Neutrophil (primary cell): ENCODE measurements around the gene TLX2.
A peak's percentile ranks its signal among the peaks of the same experiment; 100 is the strongest.

Experiments
- H3K27ac ChIP-seq: fragments of 200-600 bp; sonication (generic); 2 replicates; pipeline ENCODE4 v1.5.1; 2016; ENCODE audit warnings: mild to moderate bottlenecking, moderate library complexity
- H3K27me3 ChIP-seq: fragments of 200-600 bp; sonication (generic); 2 replicates; pipeline ENCODE4 v1.6.0; 2016; ENCODE audit warnings: mild to moderate bottlenecking
- H3K36me3 ChIP-seq: fragments of 200-600 bp; sonication (generic); 2 replicates; pipeline ENCODE4 v1.5.1; 2017
- H3K4me1 ChIP-seq, 2 experiments: fragments of 200-600 bp in 1 of 2; sonication (generic) in 1 of 2; 1 replicate in 1 of 2; 2 replicates in 1 of 2; pipeline versions ENCODE4 v1.5.1 to v1.6.1; 2013 to 2016; ENCODE audit warnings: low read depth in 1 of 2, low read length in 1 of 2, mild to moderate bottlenecking in 1 of 2, moderate library complexity in 1 of 2; ENCODE audit not compliant: control insufficient read depth in 1 of 2, insufficient read depth in 1 of 2
- H3K4me3 ChIP-seq, 2 experiments: fragments of 200-600 bp in 1 of 2; sonication (generic) in 1 of 2; 1 replicate in 1 of 2; 2 replicates in 1 of 2; pipeline ENCODE4 v1.5.1; 2013 to 2016; ENCODE audit warnings: low read depth in 1 of 2, low read length in 1 of 2, mild to moderate bottlenecking in 1 of 2, moderate library complexity in 1 of 2
- H3K9me3 ChIP-seq: fragments of 200-600 bp; sonication (generic); 2 replicates; pipeline ENCODE4 v1.5.1; 2016
- TF ChIP-seq, protein P1 (sequence below): fragments of 200-600 bp; sonication (generic); IDR thresholded peaks from 2 replicates; pipeline ENCODE4 v1.5.1; 2016; ENCODE audit warnings: antibody characterized with exemption

Gene TLX2

DNA sequence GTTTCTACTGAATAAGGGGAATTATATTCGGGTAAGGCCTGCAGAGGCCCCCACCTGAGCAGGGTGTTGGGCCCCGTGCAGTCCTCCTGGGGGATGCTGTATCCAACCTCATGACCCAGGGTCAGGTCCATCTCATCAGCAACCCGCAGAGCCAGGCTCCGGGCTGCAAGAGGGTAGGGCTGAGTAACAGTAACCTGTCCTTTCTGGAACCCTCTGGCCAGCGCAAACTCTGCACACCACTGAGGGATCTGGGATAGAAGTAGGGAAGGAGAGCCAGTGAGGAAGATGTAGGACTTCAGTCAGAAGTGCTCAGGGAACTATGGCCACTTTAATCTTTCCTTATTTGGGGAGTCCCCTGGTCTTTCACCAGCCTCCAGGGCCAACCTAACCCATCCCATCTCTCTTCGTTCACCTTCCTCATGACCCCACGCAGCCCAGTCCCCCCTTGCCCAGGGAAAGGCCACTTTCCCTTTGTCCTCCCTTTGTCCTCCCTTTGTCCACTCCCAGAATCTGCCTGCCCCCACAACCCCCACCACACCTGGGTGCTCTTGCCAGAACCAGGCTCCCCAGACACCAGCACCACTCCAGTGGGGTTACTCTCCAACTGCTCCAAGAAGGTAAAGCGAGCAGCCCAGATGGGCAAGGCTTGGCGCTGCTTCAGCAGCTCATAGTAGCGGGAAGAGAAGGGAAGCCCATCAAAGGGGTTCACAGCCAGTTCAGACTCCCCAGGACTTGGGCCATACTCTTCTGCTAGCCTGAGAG lies 10.9 kb downstream of the TLX2 start:
- Histone ChIP-seq H3K4me1 (peaks cover 15 to 17% of the 10 kb centered on the region in 2 experiments), H3K27me3 (peaks cover 33% of the 10 kb centered on the region), H3K36me3 (peaks cover 25% of the 10 kb centered on the region), H3K9me3 (no peaks in the 10 kb centered on the region), H3K27ac (no peak overlapping the region), H3K4me3 (no peak overlapping the region)
- TF ChIP-seq, protein P1, sequence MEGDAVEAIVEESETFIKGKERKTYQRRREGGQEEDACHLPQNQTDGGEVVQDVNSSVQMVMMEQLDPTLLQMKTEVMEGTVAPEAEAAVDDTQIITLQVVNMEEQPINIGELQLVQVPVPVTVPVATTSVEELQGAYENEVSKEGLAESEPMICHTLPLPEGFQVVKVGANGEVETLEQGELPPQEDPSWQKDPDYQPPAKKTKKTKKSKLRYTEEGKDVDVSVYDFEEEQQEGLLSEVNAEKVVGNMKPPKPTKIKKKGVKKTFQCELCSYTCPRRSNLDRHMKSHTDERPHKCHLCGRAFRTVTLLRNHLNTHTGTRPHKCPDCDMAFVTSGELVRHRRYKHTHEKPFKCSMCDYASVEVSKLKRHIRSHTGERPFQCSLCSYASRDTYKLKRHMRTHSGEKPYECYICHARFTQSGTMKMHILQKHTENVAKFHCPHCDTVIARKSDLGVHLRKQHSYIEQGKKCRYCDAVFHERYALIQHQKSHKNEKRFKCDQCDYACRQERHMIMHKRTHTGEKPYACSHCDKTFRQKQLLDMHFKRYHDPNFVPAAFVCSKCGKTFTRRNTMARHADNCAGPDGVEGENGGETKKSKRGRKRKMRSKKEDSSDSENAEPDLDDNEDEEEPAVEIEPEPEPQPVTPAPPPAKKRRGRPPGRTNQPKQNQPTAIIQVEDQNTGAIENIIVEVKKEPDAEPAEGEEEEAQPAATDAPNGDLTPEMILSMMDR = no peak

DNA sequence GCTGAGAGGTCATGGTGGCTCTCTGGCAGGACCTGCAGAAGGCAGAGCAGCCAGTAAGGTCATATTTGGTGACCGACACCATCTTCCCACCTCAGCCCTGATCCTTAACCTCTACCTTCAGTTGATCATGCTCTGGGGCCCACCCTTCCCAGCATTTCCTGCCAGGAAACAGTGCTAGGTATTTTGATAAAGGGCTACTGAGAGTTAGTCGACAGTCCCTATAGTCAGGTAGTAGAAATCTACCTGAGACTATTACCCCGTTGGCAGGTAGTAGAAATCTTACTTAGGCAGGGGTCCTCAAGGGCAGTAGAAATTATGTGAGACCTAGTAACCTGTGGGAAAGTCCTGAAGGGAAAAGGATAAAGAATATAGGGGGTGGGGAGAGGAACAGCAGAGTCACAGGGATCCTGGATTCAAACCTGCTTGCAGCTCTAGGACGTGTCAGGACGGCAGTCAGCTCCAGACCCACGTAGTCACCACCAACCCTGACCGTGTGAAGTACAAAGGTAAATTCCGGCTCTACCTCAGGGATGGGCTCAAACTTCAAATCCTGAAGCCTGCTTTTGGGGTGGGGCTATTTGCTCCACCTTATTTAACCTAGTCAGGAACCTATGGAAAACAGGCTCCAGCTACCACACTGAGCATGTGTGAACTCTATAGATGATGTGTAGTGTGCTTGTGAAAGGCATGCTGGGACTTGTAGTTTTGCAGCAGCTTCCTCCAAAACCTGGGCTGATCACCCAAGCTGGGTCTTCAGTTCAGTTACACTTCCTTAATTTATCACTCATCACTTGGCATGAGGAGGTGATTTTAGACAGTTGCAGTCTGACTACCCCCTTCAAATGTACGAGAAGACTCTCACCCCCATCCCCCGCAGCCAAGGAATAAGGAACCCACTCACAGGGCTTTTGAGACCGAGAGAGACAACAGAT lies 11.7 kb downstream of the TLX2 start, which contains the start of gene DQX1:
TSS of gene DQX1 (minus strand) at position 515 of the 932 bp plus-strand sequence. CDS start at position 13, 502 bp downstream.
- peak within 1 kb of the TSS; percentile 26 for H3K27ac ChIP-seq

DNA sequence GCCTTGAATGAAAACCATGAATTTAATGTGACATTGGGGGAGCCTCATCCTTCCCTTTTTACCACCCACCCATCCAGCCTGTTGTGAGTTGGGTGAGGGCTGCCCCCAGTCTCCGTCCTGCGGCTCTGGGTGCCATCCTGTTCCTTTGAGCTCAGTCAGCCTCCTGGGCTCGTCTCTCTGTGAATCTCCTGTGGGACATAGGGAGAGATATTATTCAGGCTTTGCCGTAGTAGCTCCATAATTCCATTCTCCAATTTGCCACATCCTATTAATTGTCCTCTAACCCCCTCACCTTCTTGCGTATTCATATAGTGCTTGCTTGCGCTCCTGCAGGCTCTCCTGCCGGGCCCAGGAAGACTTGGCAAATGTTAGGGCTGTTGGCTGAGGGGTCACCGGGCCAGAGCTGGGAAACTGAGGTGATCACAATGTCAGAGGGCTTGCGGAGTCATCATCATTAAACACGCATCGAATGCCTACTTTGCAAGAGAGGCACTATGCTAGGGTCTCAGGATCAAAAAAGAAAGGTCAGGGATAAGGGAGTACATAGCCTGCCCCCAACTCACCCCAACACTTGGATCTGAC lies 12.5 kb downstream of the TLX2 start:
- H3K27me3 ChIP-seq = peaks cover 17% of the 10 kb centered on the region
- no peak overlapping the region for H3K4me3 ChIP-seq
- H3K4me1 ChIP-seq = peaks cover 31 to 33% of the 10 kb centered on the region in 2 experiments
- peak overlapping the region; percentile 26 for H3K27ac ChIP-seq
- H3K9me3 ChIP-seq = no peaks in the 10 kb centered on the region
- H3K36me3 ChIP-seq = peaks cover 25% of the 10 kb centered on the region
- TF ChIP-seq, protein P1 = no peak

More for the DNA sequence above, 11.7 kb downstream of the TLX2 start, which contains the start of gene DQX1:
- Histone ChIP-seq H3K27me3 (peaks cover 24% of the 10 kb centered on the region), H3K9me3 (no peaks in the 10 kb centered on the region), H3K36me3 (peaks cover 25% of the 10 kb centered on the region), H3K4me3 (no peak within 1 kb of the TSS), H3K4me1 (peaks cover 23 to 25% of the 10 kb centered on the region in 2 experiments)
- TF ChIP-seq, protein P1 = no peak

DNA sequence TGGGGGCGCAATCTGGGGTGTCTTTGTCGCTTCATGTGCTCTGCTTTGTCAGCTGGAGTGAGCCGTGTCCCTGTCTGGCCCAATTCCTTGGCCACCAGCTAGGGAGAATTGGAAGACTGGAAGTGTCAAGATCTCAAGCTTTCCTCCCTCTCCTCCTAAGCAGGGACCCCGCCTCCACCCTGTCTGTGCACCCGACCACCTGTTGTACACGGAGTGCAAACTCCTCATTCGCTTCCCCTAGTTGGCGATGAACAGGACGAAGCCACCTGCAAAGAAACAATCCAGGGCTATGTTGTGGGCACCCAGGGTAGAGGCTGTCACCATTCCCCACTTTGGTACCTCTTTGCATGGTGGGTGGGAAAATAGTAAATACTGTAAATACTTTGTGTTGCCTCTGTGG lies 13.5 kb downstream of the TLX2 start:
- Histone ChIP-seq H3K9me3 (no peaks in the 10 kb centered on the region), H3K27me3 (peaks cover 7% of the 10 kb centered on the region), H3K27ac (no peak overlapping the region), H3K4me1 (peaks cover 32 to 33% of the 10 kb centered on the region in 2 experiments), H3K4me3 (no peak overlapping the region), H3K36me3 (peaks cover 29% of the 10 kb centered on the region)
- TF ChIP-seq, protein P1 = no peak

DNA sequence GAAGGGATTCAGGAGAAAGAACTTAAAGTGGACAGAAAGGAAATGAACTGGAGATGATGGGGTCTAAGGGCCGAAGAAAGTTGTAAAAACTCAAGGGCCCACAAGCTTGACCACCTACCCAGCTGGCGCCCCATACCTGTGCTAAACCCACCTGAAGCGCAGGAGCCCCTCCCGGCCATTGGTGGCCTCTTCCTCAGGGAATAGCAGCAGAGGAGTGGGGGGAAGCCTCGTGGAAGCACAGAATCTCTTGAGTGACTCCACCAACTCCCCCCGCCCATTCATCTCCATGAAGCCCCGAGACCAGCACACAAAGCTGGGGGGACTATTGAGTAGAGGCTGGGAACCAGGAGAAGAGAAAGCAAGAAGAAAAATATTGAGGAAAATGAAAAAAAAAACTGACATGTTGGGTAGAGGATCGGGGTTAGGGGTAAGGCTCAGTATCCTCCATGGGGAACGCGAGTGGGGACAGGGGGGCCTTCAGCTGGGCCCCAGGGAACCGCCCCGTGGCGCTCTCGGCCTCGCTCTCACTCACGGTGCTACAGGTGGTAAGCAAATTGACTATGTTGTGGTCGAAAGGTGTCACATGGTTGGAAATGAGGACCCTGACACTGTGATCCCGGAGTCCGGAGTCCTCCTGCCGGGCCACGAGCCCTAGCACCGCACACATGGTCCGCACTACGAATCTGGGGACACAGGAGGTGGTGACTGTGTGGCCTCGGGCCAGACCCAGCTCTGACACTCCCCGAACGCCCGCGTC lies 14.5 kb downstream of the TLX2 start:
- Histone ChIP-seq H3K27me3 (no peaks in the 10 kb centered on the region), H3K27ac (peak overlapping the region; percentile 94), H3K9me3 (no peaks in the 10 kb centered on the region), H3K36me3 (peaks cover 39% of the 10 kb centered on the region), H3K4me1 (peaks cover 32 to 33% of the 10 kb centered on the region in 2 experiments), H3K4me3 (peak overlapping the region; percentile 74 to 97)
- TF ChIP-seq, protein P1 = no peak
